HG03135 (cell line): ENCODE data around the gene KRT15.

Source experiments
- ATAC-seq: cut with Tn5 transposase; IDR thresholded peaks from one replicate; pipeline ENCODE4 v1.9.1; 2021; ENCODE audit warnings: mild to moderate bottlenecking, moderate library complexity; ENCODE audit not compliant: unreplicated experiment

Gene KRT15

GRCh38 chr17:41484920-41485904, 33.5 kb downstream of the KRT15 start:
- ATAC-seq: no peak

GRCh38 chr17:41483991-41484826, 34.5 kb downstream of the KRT15 start:
- no peak for ATAC-seq

- ATAC-seq: no peak
Measured at GRCh38 chr17:41483531-41483930, 35.2 kb downstream of the KRT15 start.

- no peak for ATAC-seq
Measured at GRCh38 chr17:41481036-41481435, 37.7 kb downstream of the KRT15 start, which contains the start of gene KRT35. TSS of gene KRT35 (minus strand) at chr17:41481151. CDS start at chr17:41481097, 54 bp downstream.

GRCh38 chr17:41480581-41480980, 38.1 kb downstream of the KRT15 start:
- ATAC-seq: no peak

GRCh38 chr17:41480136-41480535, 38.6 kb downstream of the KRT15 start:
- ATAC-seq: no peak

GRCh38 chr17:41478237-41478636, 40.5 kb downstream of the KRT15 start:
- ATAC-seq: no peak

GRCh38 chr17:41476866-41477815, 41.5 kb downstream of the KRT15 start:
- no peak for ATAC-seq

- ATAC-seq: no peak
Measured at GRCh38 chr17:41475421-41475820, 43.3 kb downstream of the KRT15 start.

- ATAC-seq: no peak
Measured at GRCh38 chr17:41474863-41475262, 43.8 kb downstream of the KRT15 start.

GRCh38 chr17:41468346-41468745, 50.3 kb downstream of the KRT15 start:
- ATAC-seq: no peak

- ATAC-seq: no peak
Measured at GRCh38 chr17:41467561-41467960, 51.1 kb downstream of the KRT15 start.

- no peak for ATAC-seq
Measured at GRCh38 chr17:41466988-41467387, 51.7 kb downstream of the KRT15 start, which contains the start of gene KRT32. TSS of gene KRT32 (minus strand) at chr17:41467386. CDS start at chr17:41467325, 61 bp downstream.

- ATAC-seq: no peak
Measured at GRCh38 chr17:41464682-41465081, 54.0 kb downstream of the KRT15 start.

GRCh38 chr17:41464173-41464572, 54.5 kb downstream of the KRT15 start:
- no peak for ATAC-seq

GRCh38 chr17:41463746-41464145, 54.9 kb downstream of the KRT15 start:
- no peak for ATAC-seq
